Measurements from ENCODE around the gene RAPGEF5.

RAPGEF5 gene

DNA sequence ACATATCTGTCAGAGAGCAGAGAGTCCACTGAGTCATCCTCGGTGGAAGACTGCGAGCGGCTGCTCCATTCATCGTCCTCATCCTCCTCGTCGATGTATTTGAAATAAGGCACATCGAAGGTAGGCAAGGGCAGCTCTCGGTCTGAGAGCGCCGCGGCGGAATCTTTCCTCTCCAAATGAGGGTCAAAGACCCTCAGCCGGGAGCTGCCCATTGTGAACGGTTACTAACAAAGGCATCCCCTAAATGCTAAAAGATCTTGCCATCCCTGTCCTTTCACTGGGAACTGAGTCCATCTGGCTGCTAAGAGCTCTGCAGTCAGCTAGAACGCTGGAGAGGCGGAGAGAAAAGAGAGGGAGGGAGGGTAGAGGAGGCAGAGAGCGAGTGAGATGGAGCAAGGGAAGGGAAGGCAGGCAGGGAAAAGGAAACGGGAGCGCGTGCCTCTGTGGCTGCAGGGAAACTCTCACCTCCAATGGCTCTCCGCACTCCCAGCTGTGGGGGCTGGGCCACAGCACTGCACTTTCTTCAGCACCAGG lies 163.4 kb downstream of the RAPGEF5 start:
- H3K9me3 ChIP-seq = no peaks in the 10 kb centered on the region
- no peak overlapping the region for H3K4me3 ChIP-seq
- H3K36me3 ChIP-seq = peaks cover 83% of the 10 kb centered on the region
- H3K27me3 ChIP-seq = no peaks in the 10 kb centered on the region
- TF ChIP-seq Cebpa-rat (IDR thresholded peaks at IDR 0.05) = no peak
- no peaks in the 10 kb centered on the region for H4K20me1 ChIP-seq
- no peak overlapping the region for H3K9ac ChIP-seq
- H3K4me2 ChIP-seq = no peak overlapping the region
- H3K4me1 ChIP-seq = no peaks in the 10 kb centered on the region
- no peak overlapping the region for H3K27ac ChIP-seq

GRCh38 chr7:22192801-22193200 lies 164.2 kb downstream of the RAPGEF5 start:
- no peaks in the 10 kb centered on the region for H3K27me3 ChIP-seq
- no peaks in the 10 kb centered on the region for H3K4me1 ChIP-seq
- no peak overlapping the region for H3K4me3 ChIP-seq
- H3K9ac ChIP-seq = no peak overlapping the region
- peaks cover 84% of the 10 kb centered on the region for H3K36me3 ChIP-seq
- H3K4me2 ChIP-seq = no peak overlapping the region
- TF ChIP-seq Cebpa-rat (IDR thresholded peaks at IDR 0.05) = no peak
- no peak overlapping the region for H3K27ac ChIP-seq
- no peaks in the 10 kb centered on the region for H4K20me1 ChIP-seq
- no peaks in the 10 kb centered on the region for H3K9me3 ChIP-seq

DNA sequence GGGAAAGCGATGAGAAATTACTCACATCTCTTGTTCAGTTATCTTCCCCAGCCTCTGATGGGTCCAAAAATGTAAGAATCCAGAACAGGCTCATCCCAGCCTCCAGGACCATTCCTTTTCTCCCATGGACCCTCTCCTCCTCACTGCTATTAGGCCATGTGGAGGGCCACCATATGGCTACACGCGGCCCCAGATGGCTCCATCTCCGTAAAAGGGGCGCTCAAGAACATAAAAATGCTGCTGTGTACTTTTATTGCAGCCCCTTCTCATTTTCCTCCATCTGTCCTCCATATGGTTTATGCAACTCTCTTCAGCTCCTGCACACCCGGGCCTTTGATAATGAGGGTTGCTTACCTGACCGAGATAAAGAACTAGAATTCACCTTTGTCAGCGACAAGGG lies 166.2 kb downstream of the RAPGEF5 start:
- Histone ChIP-seq H3K4me2 (no peak overlapping the region), H3K27ac (no peak overlapping the region), H4K20me1 (no peaks in the 10 kb centered on the region), H3K36me3 (peaks cover 79% of the 10 kb centered on the region), H3K4me3 (no peak overlapping the region), H3K27me3 (no peaks in the 10 kb centered on the region), H3K4me1 (no peaks in the 10 kb centered on the region), H3K9ac (no peak overlapping the region), H3K9me3 (no peaks in the 10 kb centered on the region)
- no peak for TF ChIP-seq Cebpa-rat (IDR thresholded peaks at IDR 0.05)

GRCh38 chr7:22189741-22190140 lies 167.2 kb downstream of the RAPGEF5 start:
- Histone ChIP-seq H3K27ac (no peak overlapping the region), H3K36me3 (peaks cover 70% of the 10 kb centered on the region), H3K9ac (no peak overlapping the region), H3K4me3 (no peak overlapping the region), H3K4me1 (no peaks in the 10 kb centered on the region), H3K4me2 (no peak overlapping the region), H4K20me1 (no peaks in the 10 kb centered on the region), H3K27me3 (no peaks in the 10 kb centered on the region), H3K9me3 (no peaks in the 10 kb centered on the region)
- no peak for TF ChIP-seq Cebpa-rat (IDR thresholded peaks at IDR 0.05)

GRCh38 chr7:22189230-22189629 lies 167.7 kb downstream of the RAPGEF5 start:
- H3K4me1 ChIP-seq = no peaks in the 10 kb centered on the region

GRCh38 chr7:22187691-22188348 lies 169.1 kb downstream of the RAPGEF5 start:
- H3K4me3 ChIP-seq = no peak overlapping the region
- no peak for TF ChIP-seq Cebpa-rat (IDR thresholded peaks at IDR 0.05)
- no peaks in the 10 kb centered on the region for H4K20me1 ChIP-seq
- no peak overlapping the region for H3K9ac ChIP-seq
- H3K27me3 ChIP-seq = no peaks in the 10 kb centered on the region
- peaks cover 63% of the 10 kb centered on the region for H3K36me3 ChIP-seq
- H3K4me2 ChIP-seq = no peak overlapping the region
- H3K9me3 ChIP-seq = no peaks in the 10 kb centered on the region
- H3K4me1 ChIP-seq = no peaks in the 10 kb centered on the region
- H3K27ac ChIP-seq = no peak overlapping the region

More at GRCh38 chr7:22189230-22189629, 167.7 kb downstream of the RAPGEF5 start:
- Histone ChIP-seq H3K36me3 (peaks cover 67% of the 10 kb centered on the region), H3K27ac (no peak overlapping the region), H4K20me1 (no peaks in the 10 kb centered on the region), H3K9ac (no peak overlapping the region), H3K27me3 (no peaks in the 10 kb centered on the region), H3K4me2 (no peak overlapping the region), H3K9me3 (no peaks in the 10 kb centered on the region), H3K4me3 (no peak overlapping the region)
- TF ChIP-seq Cebpa-rat (IDR thresholded peaks at IDR 0.05) = no peak

- Histone ChIP-seq H3K27ac (no peak overlapping the region), H3K9me3 (peaks cover 6% of the 10 kb centered on the region; the same call in 1 of the 2 replicates), H3K9ac (no peak overlapping the region), H3K4me1 (no peaks in the 10 kb centered on the region), H4K20me1 (no peaks in the 10 kb centered on the region), H3K36me3 (peaks cover 47% of the 10 kb centered on the region), H3K27me3 (no peaks in the 10 kb centered on the region), H3K4me3 (no peak overlapping the region), H3K4me2 (no peak overlapping the region)
- TF ChIP-seq Cebpa-rat (IDR thresholded peaks at IDR 0.05) = no peak
Measured at GRCh38 chr7:22185559-22185958, 171.4 kb downstream of the RAPGEF5 start.

DNA sequence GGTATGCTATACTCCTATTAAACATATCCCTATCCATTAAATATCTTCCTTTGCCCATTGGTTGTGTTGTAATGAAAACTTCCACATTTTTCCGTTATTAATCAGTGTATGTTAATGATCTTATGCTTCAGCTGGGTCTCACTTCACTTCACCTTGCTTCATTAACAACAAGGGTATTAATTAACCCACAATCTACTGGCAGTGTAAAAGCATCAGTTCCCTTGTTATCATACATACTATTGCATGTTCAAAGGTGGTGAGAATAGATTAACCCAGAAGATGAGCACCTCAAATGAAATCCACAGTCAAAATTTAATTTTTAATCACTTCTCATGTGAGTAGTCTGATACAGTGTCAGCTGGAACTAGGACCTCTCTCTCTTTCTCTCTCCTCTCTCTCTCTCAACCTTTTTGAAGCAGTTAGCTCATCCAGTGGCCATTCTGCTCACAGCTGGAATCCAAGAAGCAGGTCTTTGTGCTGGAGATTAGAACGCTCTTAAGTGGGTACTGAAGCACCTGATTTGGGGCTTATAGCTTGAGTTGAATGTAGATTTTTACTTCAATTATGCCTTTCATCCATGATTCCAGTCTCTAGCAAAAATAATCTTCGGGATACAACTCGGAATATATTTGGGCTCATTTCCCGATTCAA lies 172.3 kb downstream of the RAPGEF5 start:
- H3K27me3 ChIP-seq = no peaks in the 10 kb centered on the region
- no peak overlapping the region for H3K4me3 ChIP-seq
- no peak for TF ChIP-seq Cebpa-rat (IDR thresholded peaks at IDR 0.05)
- H4K20me1 ChIP-seq = no peaks in the 10 kb centered on the region
- no peak overlapping the region for H3K4me2 ChIP-seq
- H3K4me1 ChIP-seq = no peaks in the 10 kb centered on the region
- peaks cover 15% of the 10 kb centered on the region; the same call in 1 of the 2 replicates for H3K9me3 ChIP-seq
- no peak overlapping the region for H3K9ac ChIP-seq
- peaks cover 48% of the 10 kb centered on the region for H3K36me3 ChIP-seq
- H3K27ac ChIP-seq = no peak overlapping the region

- H3K9ac ChIP-seq = no peak overlapping the region
- no peak overlapping the region for H3K27ac ChIP-seq
- TF ChIP-seq Cebpa-rat (IDR thresholded peaks at IDR 0.05) = no peak
- H3K27me3 ChIP-seq = no peaks in the 10 kb centered on the region
- H3K4me1 ChIP-seq = no peaks in the 10 kb centered on the region
- no peaks in the 10 kb centered on the region for H4K20me1 ChIP-seq
- no peak overlapping the region for H3K4me3 ChIP-seq
- H3K36me3 ChIP-seq = peaks cover 48% of the 10 kb centered on the region
- H3K9me3 ChIP-seq = peaks cover 17% of the 10 kb centered on the region; the same call in 1 of the 2 replicates
- no peak overlapping the region for H3K4me2 ChIP-seq
Measured at GRCh38 chr7:22183522-22184280, 173.3 kb downstream of the RAPGEF5 start.

GRCh38 chr7:22182149-22182548 lies 174.8 kb downstream of the RAPGEF5 start:
- H3K27ac ChIP-seq = no peak overlapping the region

More at GRCh38 chr7:22182149-22182548, 174.8 kb downstream of the RAPGEF5 start:
- Histone ChIP-seq H4K20me1 (no peaks in the 10 kb centered on the region), H3K4me1 (no peaks in the 10 kb centered on the region), H3K4me3 (no peak overlapping the region), H3K36me3 (peaks cover 46% of the 10 kb centered on the region), H3K27me3 (no peaks in the 10 kb centered on the region), H3K9ac (no peak overlapping the region), H3K4me2 (no peak overlapping the region), H3K9me3 (peaks cover 26% of the 10 kb centered on the region; the same call in 1 of the 2 replicates)
- no peak for TF ChIP-seq Cebpa-rat (IDR thresholded peaks at IDR 0.05)

All from BLaER1 (cell line).